Measurements from ENCODE around the gene C1orf159.
"Not testable (repeated sequence)": the region's sequence is repeated elsewhere in the genome, so short reads cannot be mapped to it uniquely, and the experiment has no call there.

Gene C1orf159

DNA sequence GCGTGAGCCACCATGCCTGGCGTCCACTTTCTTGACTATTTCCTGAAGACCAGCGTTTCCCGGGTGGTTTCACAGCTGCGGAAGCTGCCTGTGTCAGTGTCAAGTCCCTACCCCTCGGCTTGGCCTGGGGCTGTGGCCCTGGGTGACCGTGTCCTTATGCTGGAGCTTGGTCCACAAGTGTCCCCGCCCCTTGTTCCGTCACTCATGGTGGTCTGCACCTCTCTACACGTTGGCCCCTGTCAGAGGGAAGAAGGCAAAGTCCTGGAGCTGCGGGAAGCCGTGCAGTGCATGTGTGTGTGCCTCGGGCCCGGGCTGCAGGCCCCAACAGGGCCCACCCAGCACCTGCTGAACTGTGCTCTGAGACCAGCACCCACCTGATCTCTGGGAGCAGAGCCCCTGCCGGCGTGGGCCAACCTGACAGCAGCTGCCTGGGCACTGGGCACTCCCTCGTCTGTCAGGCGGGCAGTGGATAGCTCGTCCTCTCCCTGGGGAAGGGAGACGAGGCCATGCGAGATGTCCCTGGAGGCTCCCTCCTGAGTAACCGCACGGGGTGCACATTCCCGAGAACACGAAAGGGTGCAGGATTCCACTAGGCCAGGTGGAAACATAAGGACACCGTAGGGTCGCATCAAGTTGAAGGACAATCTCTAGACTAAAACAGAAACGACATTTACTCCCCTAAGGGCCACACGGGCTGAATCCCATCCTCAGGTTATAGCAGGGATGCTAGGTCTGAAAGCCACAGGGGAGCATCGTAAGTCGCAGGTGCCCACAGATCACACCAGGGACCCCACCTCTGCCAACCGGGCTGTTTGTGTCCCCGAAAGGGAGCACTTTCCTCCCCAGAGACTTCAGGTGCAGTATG, 2.4 kb upstream of the C1orf159 start:
- no peak for DNase-seq (ENCODE audit: low spot score)

DNA sequence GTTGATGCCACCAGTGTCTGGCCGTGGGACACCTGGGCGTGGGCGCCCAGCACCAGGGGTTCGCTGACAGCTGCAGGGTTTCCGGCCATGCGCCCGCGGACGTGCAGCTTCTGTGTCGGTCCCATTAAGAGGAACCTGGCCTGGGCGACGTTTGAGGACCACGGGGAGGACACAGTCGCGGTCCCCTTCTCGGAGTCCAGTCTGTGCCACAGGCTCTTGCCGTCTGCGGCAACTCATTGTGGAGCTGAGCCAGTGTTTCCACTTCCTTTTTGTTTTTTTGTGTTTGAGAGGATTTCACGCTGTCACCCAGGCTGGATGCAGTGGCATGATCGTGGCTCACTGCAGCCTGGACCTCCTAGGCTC, 1.6 kb upstream of the C1orf159 start:
- no peak for DNase-seq (ENCODE audit: low spot score)

DNA sequence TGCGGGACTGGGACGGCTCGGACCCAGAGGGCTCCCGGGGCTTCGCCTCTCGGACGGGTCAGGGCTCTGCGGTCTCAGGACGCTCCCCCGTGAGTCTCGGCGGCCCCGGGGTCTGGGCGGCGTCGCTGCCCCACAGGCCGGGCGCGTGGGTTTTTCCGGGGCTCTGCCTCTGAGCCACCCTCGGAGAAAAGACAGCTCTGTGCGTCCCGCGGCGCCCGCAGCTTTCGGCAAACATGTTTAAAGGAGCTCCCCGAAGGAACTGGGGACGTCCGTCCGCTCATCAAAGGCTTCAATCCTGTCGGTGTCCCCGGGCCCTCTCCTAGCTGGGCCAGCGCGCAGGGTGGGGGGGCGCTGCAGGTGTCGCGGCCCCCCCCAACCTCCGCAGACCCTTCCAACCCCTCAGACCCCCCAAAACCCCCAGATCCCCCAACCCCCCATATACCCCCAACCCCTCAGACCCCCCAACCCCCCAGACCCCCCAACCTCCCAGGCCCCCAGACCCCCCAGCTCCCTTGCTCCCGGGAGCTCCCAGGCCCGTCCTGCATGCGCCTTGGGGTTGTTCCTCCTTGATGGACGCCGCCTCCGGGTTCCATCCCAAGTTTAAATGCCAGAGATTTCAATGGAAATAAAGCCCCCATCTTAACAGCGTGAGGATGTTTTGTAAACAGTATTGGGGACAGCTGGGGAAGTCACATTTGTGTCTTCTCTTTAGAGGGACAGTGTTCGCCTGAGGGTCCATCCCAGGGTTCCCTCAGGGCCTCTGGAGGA, 996 bp upstream of the C1orf159 start:
- DNase-seq (ENCODE audit: low spot score) = no peak

DNA sequence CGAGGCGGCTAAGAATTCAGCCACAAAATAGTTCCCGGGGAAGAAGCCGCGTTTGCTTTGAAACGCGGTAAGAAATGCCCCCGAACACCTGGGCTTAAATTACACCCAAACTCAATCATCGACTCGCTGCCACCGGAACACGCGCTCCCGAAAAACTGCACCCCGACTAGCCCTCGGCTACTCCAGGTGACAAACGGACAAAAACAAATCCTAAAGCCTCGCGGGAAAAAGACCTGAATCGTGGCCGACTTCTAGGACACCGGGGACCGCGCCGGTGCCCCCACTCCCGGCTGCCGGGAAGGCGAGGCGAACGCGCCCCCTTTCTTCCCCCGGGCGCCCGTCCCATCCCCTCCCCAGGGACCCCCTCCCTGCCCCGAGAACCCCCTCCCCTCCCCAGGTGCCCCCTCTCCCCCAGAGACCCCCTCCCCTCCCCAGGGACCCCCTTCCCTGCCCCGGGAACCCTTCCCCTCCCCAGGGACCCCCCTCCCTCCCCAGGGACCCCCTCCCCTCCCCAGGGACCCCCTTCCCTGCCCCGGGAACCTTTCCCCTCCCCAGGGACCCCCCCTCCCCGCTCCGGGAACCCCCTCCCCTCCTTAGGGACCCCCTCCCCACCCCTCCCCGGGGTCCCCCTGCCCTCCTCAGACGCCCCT, 628 bp downstream of the C1orf159 start:
- DNase-seq (ENCODE audit: low spot score) = no peak

DNA sequence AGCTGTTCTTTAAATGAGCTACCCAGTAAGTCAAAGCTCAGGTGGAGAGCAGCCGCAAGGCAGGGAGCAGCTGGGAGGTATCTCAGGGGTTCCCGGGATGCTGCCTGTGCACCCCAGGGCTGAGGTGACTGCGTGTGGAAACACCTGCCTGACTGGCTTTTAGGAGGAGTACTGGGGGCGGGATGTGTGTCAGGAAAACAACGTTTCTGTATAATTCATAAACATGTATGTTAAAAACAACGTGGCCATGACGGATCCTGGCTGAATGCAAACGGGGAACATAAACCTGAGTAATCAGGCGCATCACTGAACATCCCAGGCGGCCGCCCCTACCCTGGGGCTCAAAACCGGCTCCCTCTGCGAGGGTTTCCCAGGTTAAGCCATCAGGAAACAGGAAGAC, 1.5 kb downstream of the C1orf159 start:
- DNase-seq (ENCODE audit: low spot score) = no peak

DNA sequence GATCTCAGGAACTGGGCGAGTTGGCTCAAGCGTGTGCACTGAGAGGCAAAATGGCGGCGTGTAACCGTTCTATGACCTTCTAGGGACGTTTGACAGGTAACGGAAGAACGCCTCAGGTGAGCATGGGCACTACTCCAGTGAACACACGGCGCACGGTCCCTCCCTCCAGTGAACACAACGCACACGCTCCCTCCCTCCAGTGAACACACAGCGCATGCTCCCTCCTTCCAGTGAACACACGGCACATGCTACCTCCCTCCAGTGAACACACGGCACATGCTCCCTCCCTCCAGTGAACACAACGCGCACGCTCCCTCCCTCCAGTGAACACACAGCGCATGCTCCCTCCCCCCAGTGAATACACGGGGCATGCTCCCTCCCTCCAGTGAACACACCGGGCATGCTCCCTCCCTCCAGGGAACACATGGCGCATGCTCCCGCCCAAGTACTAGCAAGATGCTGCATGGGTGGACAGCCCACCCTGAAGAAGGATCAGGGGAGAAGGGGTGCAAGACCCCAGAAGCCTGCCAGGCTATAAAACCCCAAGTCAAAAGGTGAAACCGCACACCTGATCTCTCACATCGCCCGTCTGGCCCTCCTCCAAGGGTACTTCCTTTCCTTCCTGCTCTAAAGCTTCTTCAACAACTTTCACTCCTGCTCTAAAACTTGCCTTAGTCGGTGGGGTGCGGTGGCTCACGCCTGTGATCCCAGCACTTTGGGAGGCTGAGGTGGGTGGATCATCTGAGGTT, 3.5 kb downstream of the C1orf159 start:
- no peak for DNase-seq (ENCODE audit: low spot score)

DNA sequence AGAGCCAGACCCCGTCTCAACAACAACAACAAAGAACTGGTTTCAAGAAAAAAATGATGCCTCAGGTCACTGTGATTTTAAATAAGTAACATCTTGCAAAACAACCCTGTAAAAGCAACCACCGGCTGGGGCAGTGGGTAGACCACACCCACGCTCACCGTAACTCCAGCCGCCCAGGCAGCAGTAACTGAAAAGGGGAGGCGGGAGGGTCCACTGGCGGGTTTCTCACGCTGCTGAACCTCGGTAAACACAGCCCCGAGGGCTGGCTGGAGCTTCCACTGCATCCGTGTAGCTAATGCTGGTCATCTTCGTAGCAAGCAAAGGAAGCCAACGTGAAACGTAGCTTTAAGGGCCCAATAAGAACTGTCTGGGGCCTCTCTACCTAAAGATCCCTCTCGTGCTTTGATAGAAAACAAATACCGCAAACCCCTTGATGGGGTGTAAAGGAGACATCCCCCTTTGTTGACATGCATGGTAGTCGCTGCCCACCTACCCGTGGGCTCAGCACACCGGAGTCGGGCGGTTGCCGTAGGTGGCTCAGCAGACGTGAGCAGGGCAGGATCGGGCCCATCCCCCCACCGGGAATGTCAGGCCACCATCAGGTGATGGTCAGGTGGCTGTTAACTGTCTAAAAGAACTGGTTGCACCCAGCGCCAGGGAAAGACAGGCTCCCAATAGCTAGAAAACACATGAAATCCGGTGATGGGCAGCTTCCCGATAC, 4.2 kb downstream of the C1orf159 start:
- DNase-seq (ENCODE audit: low spot score) = no peak

DNA sequence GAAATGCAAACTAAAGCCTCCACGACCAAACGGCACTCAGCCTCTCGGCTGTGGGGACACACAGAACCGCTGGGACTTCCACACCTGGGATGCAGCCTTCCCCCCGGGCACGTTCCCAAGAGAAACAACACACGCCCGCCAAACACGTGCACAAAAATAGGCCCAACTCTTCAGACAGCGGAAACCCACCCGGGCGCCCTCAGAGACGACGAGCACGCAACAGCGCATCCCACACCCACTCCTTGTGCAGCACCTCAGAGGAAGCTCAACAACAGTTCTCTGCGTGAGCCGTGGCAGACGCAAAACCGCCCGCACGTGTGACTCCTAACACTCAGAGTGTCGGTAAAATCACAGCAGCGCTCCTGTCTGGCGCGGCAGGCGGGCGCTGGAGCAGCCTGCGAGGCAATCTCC, 5.3 kb downstream of the C1orf159 start:
- DNase-seq (ENCODE audit: low spot score) = no peak

DNA sequence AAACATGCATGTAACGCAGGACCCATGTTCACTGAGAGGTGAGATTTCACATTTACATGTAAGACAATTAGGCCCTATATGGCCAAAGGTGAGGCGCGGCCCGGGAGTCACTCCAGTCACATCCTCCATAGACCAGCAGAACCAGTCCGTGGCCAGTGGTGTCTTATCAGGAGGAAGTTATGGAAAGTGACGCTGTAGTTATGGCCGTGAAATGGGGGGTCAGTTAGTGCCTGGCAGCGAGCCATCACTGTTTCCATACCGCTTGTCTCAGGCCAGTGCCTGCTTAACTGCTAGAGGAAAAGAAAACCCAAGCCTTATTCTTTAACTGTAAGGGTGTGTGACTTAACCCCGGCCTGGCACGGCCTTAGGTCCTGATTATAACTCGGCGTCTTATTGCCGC, 6.1 kb downstream of the C1orf159 start:
- DNase-seq (ENCODE audit: low spot score) = no peak

DNA sequence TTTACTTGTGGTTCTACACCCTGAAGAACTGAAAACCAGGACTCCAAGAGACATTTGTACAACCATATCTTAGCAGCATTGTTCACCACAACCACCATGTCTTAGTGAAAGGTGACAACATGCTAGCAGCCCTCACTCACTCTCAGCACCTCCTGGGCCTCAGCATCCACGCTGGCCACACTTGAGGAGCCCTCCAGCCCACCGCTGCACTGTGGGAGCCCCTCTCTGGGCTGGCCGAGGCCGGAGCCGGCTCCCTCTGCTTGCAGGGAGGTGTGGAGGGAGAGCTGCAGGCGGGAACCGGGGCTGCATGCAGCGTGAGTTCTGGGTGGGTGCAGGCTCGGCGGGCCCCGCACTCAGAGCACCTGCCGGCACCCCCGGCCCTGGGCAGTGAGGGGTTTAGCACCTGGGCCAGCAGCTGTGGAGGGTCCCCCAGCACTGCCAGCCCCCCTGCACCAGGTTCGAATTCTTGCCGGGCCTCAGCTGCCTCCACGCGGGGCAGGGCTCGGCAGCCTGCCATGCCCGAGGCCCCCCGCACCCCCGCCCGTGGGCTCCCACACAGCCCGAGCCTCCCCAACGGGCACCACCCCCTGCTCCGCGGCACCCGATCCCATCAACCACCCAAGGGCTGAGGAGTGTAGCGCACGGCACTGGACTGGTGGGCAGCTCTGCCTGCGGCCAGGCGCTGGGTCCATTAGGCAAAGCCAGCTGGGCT, 9.2 kb downstream of the C1orf159 start:
- DNase-seq (ENCODE audit: low spot score) = no peak

DNA sequence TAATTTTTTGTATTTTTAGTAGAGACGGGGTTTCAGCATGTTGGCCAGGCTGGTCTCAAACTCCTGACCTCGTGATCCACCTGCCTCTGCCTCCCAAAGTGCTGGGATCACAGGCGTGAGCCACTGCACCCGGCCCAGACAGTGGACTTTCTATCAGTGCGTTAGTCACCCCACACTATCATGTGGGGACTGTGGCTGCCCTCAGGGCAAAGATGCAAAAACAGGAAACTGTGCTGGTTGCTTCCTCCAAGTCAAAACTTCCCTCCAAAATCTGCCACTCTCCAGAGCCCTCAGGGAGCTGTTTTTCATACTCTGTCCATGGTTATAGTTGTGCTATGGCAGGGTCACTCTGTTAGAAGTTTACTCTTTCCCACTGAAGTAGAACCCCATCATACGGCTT, 11.7 kb downstream of the C1orf159 start:
- not testable (repeated sequence) for DNase-seq (ENCODE audit: low spot score)

DNA sequence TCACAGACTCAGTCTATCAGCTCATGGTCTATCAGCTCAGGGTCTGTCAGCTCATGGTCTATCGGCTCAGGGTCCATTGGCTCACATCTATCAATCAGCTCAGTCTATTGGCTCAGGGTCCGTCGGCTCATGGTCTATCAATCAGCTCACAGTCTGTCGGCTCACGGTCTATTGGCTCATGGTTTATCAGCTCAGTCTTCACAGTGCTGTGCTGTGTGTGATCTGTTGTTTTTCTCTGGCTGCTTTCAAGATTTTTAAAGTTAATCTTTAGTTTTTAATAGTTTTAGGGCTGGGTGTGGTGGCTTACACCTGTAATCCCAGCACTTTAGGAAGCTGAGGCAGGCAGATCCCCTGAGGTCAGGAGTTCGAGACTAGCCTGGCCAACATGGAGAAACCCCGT, 14.4 kb downstream of the C1orf159 start:
- DNase-seq (ENCODE audit: low spot score) = no peak

DNA sequence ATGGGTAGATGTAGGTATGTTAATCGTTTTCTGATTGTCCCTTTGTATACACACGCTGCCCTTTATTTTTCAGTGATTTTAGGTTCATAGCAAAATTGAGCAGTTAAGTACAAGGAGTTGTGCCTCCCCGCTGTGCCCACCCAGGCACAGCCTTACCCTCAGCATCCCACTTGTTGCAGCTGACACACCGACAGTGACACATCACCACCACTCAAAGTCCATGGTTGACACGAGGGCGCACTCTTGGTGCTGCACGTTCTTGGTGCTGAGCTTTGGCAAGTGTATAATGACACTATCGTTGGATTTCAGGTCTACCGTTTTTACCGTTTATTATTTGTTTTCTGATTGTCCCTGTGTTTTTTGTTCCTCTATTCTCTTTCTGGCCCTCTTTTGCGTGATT, 15.6 kb downstream of the C1orf159 start:
- no peak for DNase-seq (ENCODE audit: low spot score)

DNA sequence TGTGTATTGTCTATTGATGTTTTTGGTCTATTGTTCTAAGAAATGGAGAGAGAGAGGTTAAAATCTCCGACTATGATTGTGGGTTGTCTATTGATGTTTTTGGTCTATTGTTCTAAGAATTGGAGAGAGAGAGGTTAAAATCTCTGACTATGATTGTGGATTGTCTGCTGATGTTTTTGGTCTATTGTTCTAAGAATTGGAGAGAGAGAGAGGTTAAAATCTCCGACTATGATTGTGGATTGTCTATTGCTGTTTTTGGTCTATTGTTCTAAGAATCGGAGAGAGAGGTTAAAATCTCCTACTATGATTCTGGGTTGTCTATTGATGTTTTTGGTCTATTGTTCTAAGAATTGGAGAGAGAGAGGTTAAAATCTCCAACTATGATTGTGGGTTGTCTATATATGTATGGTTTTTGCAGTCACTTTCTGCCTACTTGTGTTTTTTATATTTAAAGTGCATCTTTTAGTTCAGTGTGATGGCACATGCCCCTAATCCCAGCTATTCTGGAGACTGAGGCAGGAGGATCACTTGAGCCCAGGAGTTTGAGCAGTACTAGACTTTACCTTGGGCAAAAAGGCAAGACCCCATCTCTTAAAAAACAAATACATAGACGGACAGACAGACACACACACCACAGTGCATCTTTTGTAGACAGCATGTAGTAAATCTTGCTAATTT, 16.2 kb downstream of the C1orf159 start:
- DNase-seq (ENCODE audit: low spot score) = no peak

DNA sequence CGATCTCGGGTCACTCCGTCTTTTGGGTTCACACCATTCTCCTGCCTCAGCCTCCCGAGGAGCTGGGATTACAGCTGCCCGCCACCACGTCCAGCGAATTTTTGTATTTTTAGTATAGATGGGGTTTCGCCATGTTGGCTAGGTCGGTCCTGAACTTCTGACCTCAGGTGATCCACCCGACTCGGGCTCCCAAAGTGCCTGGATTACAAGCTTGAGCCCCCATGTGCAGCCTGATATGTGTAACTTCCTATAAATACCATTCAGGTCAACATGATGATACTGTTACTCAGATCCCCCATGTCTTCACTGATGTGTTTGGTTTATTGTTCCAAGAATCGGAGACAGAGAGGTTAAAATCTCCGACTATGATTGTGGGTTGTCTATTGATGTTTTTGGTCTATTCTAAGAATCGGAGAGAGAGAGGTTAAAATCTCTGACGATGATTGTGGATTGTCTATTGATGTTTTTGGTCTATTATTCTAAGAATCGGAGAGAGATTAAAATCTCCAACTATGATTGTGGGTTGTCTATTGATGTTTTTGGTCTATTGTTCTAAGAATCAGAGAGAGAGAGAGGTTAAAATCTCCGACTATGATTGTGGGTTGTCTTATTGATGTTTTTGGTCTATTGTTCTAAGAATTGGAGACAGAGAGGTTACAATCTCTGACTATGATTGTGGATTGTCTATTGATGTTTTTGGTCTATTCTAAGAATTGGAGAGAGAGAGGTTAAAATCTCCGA, 17.0 kb downstream of the C1orf159 start:
- DNase-seq (ENCODE audit: low spot score) = no peak

DNA sequence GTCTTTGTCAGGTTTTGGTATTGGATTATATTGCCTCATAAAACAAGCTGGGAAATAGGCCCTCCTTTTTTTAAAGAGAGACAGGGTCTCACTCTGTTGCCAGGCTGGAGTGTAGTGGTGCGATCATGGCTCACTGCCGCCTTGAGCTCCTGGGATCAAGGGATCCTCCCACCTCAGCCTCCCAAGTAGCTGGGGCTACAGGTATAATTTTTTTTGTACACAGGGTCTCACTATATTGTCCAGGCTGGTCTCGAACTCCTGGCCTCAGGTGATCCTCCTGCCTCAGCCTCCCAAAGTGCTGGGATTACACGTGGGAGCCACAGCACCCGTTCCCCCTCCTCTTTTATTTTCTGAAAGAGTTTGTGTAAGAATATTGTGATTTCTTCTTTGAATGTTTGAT, 19.8 kb downstream of the C1orf159 start:
- DNase-seq (ENCODE audit: low spot score) = not testable (repeated sequence)

DNA sequence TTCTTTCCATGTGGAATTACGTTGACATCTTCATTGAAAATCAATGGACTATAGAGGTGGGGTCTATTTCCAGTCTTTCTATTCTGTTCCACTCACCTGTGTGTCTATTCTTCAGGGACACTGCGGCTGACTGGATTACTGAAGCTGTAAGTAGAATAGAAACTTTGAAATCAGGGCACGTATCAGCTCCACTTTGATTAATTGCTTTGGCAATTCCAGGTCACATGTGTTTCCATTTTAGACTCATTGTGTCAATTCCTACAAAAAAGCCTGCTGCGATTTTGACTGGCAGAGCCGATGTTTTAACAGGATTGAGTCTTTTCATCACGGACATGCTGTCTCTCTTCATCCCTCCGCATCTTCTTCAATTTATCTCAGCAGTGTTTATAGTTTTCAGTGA, 20.9 kb downstream of the C1orf159 start:
- no peak for DNase-seq (ENCODE audit: low spot score)

DNA sequence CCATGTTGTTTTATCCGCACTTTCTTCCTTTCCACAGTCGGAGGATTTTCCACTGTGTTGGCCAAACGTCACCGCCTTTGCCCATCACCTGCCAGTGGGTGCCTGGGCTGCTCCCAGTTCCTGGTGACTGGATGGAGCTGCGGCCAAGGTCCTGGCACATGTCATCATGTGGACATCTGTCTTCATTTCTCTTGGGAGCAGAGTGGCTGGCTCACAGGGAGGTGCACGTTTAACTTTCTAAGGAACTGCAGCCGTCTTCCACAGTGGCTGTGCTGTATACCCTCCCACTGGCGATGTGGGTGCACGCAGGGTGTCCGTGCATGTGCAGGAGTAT, 22.3 kb downstream of the C1orf159 start:
- no peak for DNase-seq (ENCODE audit: low spot score)

DNA sequence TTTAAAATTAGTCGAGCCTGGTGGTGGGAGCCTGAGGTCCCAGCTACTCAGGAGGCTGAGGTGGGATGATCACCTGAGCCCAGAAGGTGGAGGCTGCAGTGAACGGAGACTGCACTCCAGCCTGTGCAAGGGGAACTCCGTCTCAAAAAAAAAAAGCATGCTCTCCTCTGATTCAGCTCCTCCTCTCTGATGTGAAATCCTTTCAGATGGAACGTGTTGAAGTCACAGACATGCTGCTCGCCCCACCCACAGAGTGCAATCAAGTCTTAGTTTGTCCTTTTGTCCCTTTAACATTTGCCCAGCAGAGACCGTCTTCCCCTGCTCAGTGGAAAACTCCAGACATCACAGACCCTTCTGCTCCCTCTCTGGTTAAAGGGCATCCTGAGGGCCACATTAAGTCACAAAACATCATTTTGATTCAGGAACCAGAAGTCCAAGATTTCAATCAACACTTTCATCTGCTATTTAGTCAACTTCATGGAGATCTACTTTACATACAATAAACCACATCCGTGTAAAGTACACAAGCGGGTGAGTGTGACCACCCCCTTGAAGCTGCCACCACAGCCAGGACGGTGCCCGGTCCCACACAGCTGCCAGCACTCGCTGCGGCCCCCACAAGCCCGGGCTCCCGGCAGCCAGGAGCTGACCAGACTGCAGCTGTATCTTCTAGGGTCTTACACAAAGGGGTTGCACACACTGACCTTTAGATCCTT, 22.8 kb downstream of the C1orf159 start:
- DNase-seq (ENCODE audit: low spot score) = no peak
